K562 (cell line): ENCODE results near the gene LBP. TPM values are rescaled to one million over a fixed set of nuclear protein-coding genes. Genes with fewer than 3 reads are reported as not detected.
A peak's percentile ranks its signal among the peaks of the same experiment; 100 is the strongest.

Experiments
- ATAC-seq: fragments of 200-7000 bp; cut with Tn5 transposase; 3 replicates; pipeline ENCODE4 v1.9.1; 2020; ENCODE audit warnings: moderate library complexity
- BruUV-seq: library from RNA; stranded (reverse); fragments of 400-500 nt; replicated peaks from 2 replicates; lab custom pipeline; 2021; lab: Mats Ljungman, UMichigan
- CTCF ChIA-PET: fragments of 300-600 bp; formaldehyde crosslinking; extraction: SDS; loops from one replicate; lab custom pipeline; 2021; ENCODE audit warnings: low intra/inter-chr PET ratio; lab: Yijun Ruan, JAX
- POLR2A ChIA-PET: fragments of 300-600, 350-650 bp; sonication (Branson Sonifier 250); formaldehyde crosslinking; extraction: SDS; loops from one replicate; lab custom pipeline; 2021; ENCODE audit warnings: antibody characterized with exemption, inconsistent platforms; lab: Yijun Ruan, JAX
- DNase-seq, 4 experiments: peaks; one replicate each; pipeline versions ENCODE4 v3.0.0 to v3.0.0-alpha.2; 2011 to 2018; ENCODE audit warnings: low spot score in 3 of 4, mixed read lengths in 3 of 4; ENCODE audit errors: extremely low read depth in 1 of 4
- FAIRE-seq: peaks from 2 replicates; lab custom pipeline; 2011; peaks lifted over from hg19 to GRCh38; lab: Jason Lieb, UNC
- H2AFZ ChIP-seq: 2 replicates; pipeline ENCODE4 v1.6.0; 2011; ENCODE audit warnings: low read depth, low read length, control low read depth, inconsistent platforms
- H3K27ac ChIP-seq: fragments of 200-600 bp; 3 replicates; pipeline ENCODE4 v1.8.0; 2011; ENCODE audit warnings: low read depth, mild to moderate bottlenecking, control low read depth, inconsistent platforms, low read length, moderate library complexity, mixed read lengths; ENCODE audit errors: extremely low read depth
- H3K27me3 ChIP-seq, 2 experiments: fragments of 300-600 bp in 1 of 2; 2 replicates in 1 of 2; 3 replicates in 1 of 2; pipeline versions ENCODE4 v1.6.0 to v1.8.0; 2011; ENCODE audit warnings: inconsistent platforms in 2 of 2, low read length in 2 of 2, mild to moderate bottlenecking in 1 of 2, mixed read lengths in 1 of 2, moderate library complexity in 1 of 2; ENCODE audit not compliant: control insufficient read depth in 2 of 2, insufficient read depth in 2 of 2
- H3K36me3 ChIP-seq: fragments of 300-600 bp; 3 replicates; pipeline ENCODE4 v1.8.0; 2011; ENCODE audit warnings: mild to moderate bottlenecking, low read length, inconsistent platforms; ENCODE audit not compliant: control insufficient read depth, insufficient read depth
- H3K4me1 ChIP-seq, 2 experiments: fragments of 200-600 bp in 1 of 2; replicated peaks in 1 of 2; 2 replicates in 1 of 2; 3 replicates in 1 of 2; pipeline versions ENCODE4 v1.5.1 to v1.8.0; 2011; ENCODE audit warnings: inconsistent platforms in 2 of 2, low read length in 2 of 2, mild to moderate bottlenecking in 1 of 2, mixed read lengths in 1 of 2, moderate library complexity in 1 of 2; ENCODE audit not compliant: control insufficient read depth in 2 of 2, insufficient read depth in 2 of 2
- H3K4me2 ChIP-seq: 2 replicates; pipeline ENCODE4 v1.6.1; 2011; ENCODE audit warnings: low read length, control low read depth, inconsistent platforms, mixed read lengths; ENCODE audit not compliant: insufficient read depth
- H3K4me3 ChIP-seq: fragments of 200-600 bp; sonication (generic), shearing (Covaris generic); 2 replicates; pipeline ENCODE4 v1.5.1; 2016; ENCODE audit warnings: control low read depth, inconsistent platforms
- H3K79me2 ChIP-seq: fragments of 200-600 bp; 3 replicates; pipeline ENCODE4 v1.8.0; 2011; ENCODE audit warnings: low read length, inconsistent platforms; ENCODE audit not compliant: control insufficient read depth, insufficient read depth
- H3K9ac ChIP-seq, 2 experiments: 2 replicates each; pipeline versions ENCODE4 v1.6.0 to v1.6.1; 2011; ENCODE audit warnings: low read depth in 2 of 2, low read length in 2 of 2, control low read depth in 1 of 2, inconsistent platforms in 1 of 2, mild to moderate bottlenecking in 1 of 2, mixed read lengths in 1 of 2; ENCODE audit not compliant: insufficient read depth in 1 of 2
- H3K9me1 ChIP-seq: one replicate; pipeline ENCODE4 v1.6.0; 2011; ENCODE audit warnings: inconsistent platforms, mild to moderate bottlenecking, low read length, moderate library complexity; ENCODE audit not compliant: control insufficient read depth, insufficient read depth
- H3K9me3 ChIP-seq: replicated peaks from 2 replicates; pipeline ENCODE4 v1.5.1; 2011; ENCODE audit warnings: low read depth, low read length, inconsistent platforms; ENCODE audit not compliant: control insufficient read depth, insufficient read depth
- H4K20me1 ChIP-seq: replicated peaks from 2 replicates; pipeline ENCODE4 v1.6.1; 2011; ENCODE audit warnings: low read length, inconsistent platforms, mixed read lengths; ENCODE audit not compliant: control insufficient read depth, insufficient read depth
- RAD21 ChIP-seq, 2 experiments: fragments of 250-450 bp in 1 of 2; fragments of 450-650 bp in 1 of 2; sonication (Bioruptor Pico) in 1 of 2; formaldehyde crosslinking in 1 of 2; IDR thresholded peaks in 1 of 2; conservative IDR thresholded peaks in 1 of 2; 2 replicates each; pipeline versions ENCODE4 v1.4.0 to v1.8.0; 2020 to 2022; ENCODE audit warnings: mild to moderate bottlenecking in 2 of 2, moderate library complexity in 1 of 2
- SMC3 ChIP-seq: conservative IDR thresholded peaks from 2 replicates; pipeline ENCODE4 v1.6.1; 2011; ENCODE audit warnings: low read depth, low read length, improper control_type of control experiment; ENCODE audit not compliant: insufficient read depth
- STAG1 ChIP-seq: sonication (generic); formaldehyde crosslinking; IDR thresholded peaks from 2 replicates; pipeline ENCODE4 v1.5.0; 2020; ENCODE audit warnings: missing genetic modification reagents, borderline replicate concordance
- TAF9B ChIP-seq: fragments of 450-650 bp; IDR thresholded peaks from 2 replicates; pipeline ENCODE4 v1.6.1; 2018; ENCODE audit warnings: mild to moderate bottlenecking; ENCODE audit not compliant: partially characterized antibody
- ZNF384 ChIP-seq: IDR thresholded peaks from 2 replicates; pipeline ENCODE4 v1.6.1; 2012; ENCODE audit warnings: low read depth, low read length, improper control_type of control experiment
- ZNF551 ChIP-seq: fragments of 250-450 bp; sonication (Bioruptor Pico); IDR thresholded peaks from 2 replicates; pipeline ENCODE4 v1.5.0; 2021; ENCODE audit warnings: mild to moderate bottlenecking, moderate library complexity
- WGBS: fragments of 100-300 bp; shearing (Covaris generic); methylation state at CpG from one replicate; pipeline ENCODE4 v1.1.6; 2016; ENCODE audit warnings: low coverage, mixed read lengths; ENCODE audit not compliant: insufficient coverage; ENCODE audit errors: missing lambda C conversion rate; 5-methylcytosine and 5-hydroxymethylcytosine counted together
- in situ Hi-C: fragments of 300-500 bp; cut with MboI; formaldehyde crosslinking; loops from 4 replicates; pipeline ENCODE4 v1.15.0; 2018; ENCODE audit warnings: inconsistent platforms, mixed read lengths
- intact Hi-C: fragments of 100-400 bp; cut with micrococcal nuclease; formaldehyde crosslinking; loops from 2 replicates; pipeline ENCODE4 v1.14.2; 2022
- polyA plus RNA-seq, 8 experiments: library from polyadenylated mRNA; depleted of rRNA in 4 of 8; stranded (reverse) in 5 of 8; unstranded in 3 of 8; fragments of >200 nt; fragmentation: Nextera tagmentation in 2 of 8; fragmentation: Illumina TruSeq in 1 of 8; extraction: Ambion mirVana in 2 of 8; extraction: Trizol in 1 of 8; gene quantifications; 2 replicates each; pipeline versions ENCODE4 v1.2.1 to v1.2.3, GENCODE V29; 2011 to 2014; ENCODE audit warnings: inconsistent platforms in 1 of 8, missing spikeins in 1 of 8
- total RNA-seq, 7 experiments: library from RNA; depleted of rRNA in 6 of 7; stranded (reverse); fragments of >200 nt in 6 of 7; fragmentation: Illumina TruSeq in 2 of 7; extraction: Trizol in 2 of 7; gene quantifications; 2 replicates each; pipeline versions ENCODE4 v1.2.1 to v1.2.3, GENCODE V29; 2011 to 2021; ENCODE audit warnings: low replicate concordance in 1 of 7
- TF ChIP-seq, protein P1 (sequence below), 3 experiments: IDR thresholded peaks in 2 of 3; conservative IDR thresholded peaks in 1 of 3; 2 replicates each; pipeline ENCODE4 v1.5.1; 2011 to 2012; ENCODE audit warnings: low read length in 3 of 3, mild to moderate bottlenecking in 3 of 3, control low read depth in 2 of 3, improper control_type of control experiment in 1 of 3, inconsistent platforms in 1 of 3, low read depth in 1 of 3, mixed read lengths in 1 of 3, moderate library complexity in 1 of 3; ENCODE audit not compliant: insufficient read depth in 2 of 3
- TF ChIP-seq, protein P2 (sequence below): IDR thresholded peaks from 2 replicates; pipeline ENCODE4 v1.6.1; 2011; ENCODE audit warnings: borderline replicate concordance, low read depth, mild to moderate bottlenecking, moderate library complexity, low read length; ENCODE audit not compliant: insufficient read depth, poor library complexity, severe bottlenecking

Gene LBP
- total and polyA plus RNA-seq, 9 of the 15 experiments (the other 6 are each of a cell fraction or from before 2014, with no cell fraction given): 0.06 to 0.31 (median 0.09) TPM; not detected in 3

DNA sequence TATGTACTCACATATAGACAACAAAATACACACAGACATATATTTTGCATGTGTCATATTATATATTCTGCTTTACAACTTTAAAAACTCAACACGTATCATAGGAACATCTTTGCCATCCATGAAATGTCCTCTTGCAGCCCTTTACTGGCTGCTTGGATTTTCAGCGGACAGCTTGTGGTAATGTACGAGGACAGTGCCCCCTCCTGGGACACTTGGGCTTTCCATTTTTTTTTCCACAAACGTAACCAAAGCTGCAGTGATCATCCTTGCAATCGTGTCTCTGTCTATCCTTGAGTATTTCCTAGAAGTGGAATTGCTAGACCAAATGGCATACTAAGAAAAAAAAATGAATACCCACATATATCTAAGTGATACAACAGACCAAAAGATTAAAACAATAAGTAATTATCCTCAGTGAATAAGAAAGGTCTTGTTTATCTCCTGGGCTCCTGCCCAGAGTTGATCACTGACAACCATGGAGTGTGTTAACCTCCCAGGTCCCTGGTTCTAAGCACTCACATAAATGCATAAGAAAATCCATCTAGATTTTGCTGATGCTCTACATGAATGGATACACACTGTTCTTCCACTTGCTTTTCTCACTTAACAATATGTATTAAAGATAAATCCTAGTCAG, 24.2 kb upstream of the LBP start:
- WGBS: 2% methylated on average over 5 of the region's 5 CpGs
- no peak overlapping the region for H3K9ac ChIP-seq
- H3K4me1 ChIP-seq: no peaks in the 10 kb centered on the region
- intact Hi-C loops: loop anchor here (5.0 kb wide), 1 partner anchor 95 kb away; no protein-coding TSS in a partner anchor
- H3K9me1 ChIP-seq: no peaks in the 10 kb centered on the region
- no TSS peak for BruUV-seq
- peaks cover 25 to 36% of the 10 kb centered on the region in 2 experiments; a peak in 3 of 5 replicates for H3K27me3 ChIP-seq
- no peak overlapping the region for H3K4me2 ChIP-seq
- in situ Hi-C loops: no loop called here
- H3K4me3 ChIP-seq: no peak overlapping the region
- TF ChIP-seq SMC3 (0 out of 2 replicates have a peak, but pooled peaks have one; percentile 32), ZNF551 (CRISPR knock-in tag) (no peak), RAD21 (CRISPR knock-in tag; conservative IDR thresholded peaks at IDR 0.05 in 1 of 2, IDR thresholded peaks at IDR 0.05 in 1 of 2) (peak; percentile 52 to 71; a peak in 3 of 4 replicates), STAG1 (CRISPR knock-in tag) (peak; percentile 29; the same call in 1 of the 2 replicates), ZNF384 (peak; percentile 76), TAF9B (no peak)
- TF ChIP-seq, protein P1, sequence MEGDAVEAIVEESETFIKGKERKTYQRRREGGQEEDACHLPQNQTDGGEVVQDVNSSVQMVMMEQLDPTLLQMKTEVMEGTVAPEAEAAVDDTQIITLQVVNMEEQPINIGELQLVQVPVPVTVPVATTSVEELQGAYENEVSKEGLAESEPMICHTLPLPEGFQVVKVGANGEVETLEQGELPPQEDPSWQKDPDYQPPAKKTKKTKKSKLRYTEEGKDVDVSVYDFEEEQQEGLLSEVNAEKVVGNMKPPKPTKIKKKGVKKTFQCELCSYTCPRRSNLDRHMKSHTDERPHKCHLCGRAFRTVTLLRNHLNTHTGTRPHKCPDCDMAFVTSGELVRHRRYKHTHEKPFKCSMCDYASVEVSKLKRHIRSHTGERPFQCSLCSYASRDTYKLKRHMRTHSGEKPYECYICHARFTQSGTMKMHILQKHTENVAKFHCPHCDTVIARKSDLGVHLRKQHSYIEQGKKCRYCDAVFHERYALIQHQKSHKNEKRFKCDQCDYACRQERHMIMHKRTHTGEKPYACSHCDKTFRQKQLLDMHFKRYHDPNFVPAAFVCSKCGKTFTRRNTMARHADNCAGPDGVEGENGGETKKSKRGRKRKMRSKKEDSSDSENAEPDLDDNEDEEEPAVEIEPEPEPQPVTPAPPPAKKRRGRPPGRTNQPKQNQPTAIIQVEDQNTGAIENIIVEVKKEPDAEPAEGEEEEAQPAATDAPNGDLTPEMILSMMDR (IDR thresholded peaks at IDR 0.05 in 2 of 3, conservative IDR thresholded peaks at IDR 0.05 in 1 of 3; ENCODE audit: insufficient read depth in 2 of 3, low read depth in 1 of 3, low read length in 3 of 3): peak; percentile 74 to 80 (median 75)
- TF ChIP-seq, protein P2, sequence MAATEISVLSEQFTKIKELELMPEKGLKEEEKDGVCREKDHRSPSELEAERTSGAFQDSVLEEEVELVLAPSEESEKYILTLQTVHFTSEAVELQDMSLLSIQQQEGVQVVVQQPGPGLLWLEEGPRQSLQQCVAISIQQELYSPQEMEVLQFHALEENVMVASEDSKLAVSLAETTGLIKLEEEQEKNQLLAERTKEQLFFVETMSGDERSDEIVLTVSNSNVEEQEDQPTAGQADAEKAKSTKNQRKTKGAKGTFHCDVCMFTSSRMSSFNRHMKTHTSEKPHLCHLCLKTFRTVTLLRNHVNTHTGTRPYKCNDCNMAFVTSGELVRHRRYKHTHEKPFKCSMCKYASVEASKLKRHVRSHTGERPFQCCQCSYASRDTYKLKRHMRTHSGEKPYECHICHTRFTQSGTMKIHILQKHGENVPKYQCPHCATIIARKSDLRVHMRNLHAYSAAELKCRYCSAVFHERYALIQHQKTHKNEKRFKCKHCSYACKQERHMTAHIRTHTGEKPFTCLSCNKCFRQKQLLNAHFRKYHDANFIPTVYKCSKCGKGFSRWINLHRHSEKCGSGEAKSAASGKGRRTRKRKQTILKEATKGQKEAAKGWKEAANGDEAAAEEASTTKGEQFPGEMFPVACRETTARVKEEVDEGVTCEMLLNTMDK: peak; percentile 22
- H3K9me3 ChIP-seq: no peaks in the 10 kb centered on the region
- H3K79me2 ChIP-seq: no peaks in the 10 kb centered on the region
- ChIA-PET CTCF (no interaction called here), POLR2A (interaction anchor here (1.0 kb wide), 1 partner anchor 96 kb away, joined by 3 read pairs; no protein-coding TSS in a partner anchor)
- DNase-seq: peak; percentile 49 to 64 (median 62)
- H3K27ac ChIP-seq: no peak overlapping the region
- FAIRE-seq: peak; percentile 92
- H2AFZ ChIP-seq: no peak overlapping the region
- H4K20me1 ChIP-seq: no peaks in the 10 kb centered on the region
- no peaks in the 10 kb centered on the region for H3K36me3 ChIP-seq
- ATAC-seq: peak; percentile 81
